ENCODE measurements around the gene RASAL1.

DNA sequence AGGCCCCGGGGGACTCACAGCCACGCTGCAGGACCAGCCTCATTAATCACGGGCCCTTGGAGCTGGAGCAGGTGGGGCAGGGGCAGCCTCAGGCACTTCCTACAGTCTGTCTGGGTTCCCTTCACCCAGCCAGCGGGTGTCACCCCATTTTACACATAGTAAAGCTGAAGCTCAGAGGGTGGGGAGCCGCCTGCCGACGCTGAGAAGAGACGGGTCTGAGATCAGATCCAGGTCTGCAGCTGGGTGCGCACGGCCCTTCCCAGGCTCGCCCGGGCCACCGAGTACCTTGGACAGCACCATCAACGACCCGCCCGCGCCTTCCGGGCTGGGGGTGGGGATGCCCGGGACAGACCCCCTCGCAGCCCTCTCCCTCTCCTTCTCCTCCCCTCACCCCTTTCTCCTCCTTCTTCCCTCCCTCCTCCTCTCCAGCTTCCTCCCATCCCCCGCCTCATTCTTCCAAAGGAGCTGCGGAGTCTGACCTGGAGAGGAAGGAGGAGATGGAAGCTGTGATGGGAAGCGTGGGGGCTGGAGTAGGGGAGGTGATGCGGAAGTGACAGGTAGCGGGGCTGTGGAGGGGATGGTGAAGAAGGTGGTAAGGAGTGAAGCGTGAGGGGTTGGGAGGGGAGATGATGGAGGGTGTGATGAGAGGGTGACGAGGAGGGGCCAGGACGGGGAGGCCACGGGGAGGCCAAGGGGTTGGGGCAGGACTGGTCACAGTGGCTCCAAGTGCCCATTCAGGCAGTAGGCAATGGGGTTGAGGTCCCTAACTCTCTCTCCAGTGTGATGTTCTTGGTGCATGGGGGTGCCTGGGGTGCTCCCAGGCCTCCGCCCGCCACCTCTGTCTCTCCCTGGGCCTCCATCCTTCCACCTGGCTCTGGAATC is 70.2 kb downstream of the RASAL1 start:
- TF ChIP-seq, protein P1, sequence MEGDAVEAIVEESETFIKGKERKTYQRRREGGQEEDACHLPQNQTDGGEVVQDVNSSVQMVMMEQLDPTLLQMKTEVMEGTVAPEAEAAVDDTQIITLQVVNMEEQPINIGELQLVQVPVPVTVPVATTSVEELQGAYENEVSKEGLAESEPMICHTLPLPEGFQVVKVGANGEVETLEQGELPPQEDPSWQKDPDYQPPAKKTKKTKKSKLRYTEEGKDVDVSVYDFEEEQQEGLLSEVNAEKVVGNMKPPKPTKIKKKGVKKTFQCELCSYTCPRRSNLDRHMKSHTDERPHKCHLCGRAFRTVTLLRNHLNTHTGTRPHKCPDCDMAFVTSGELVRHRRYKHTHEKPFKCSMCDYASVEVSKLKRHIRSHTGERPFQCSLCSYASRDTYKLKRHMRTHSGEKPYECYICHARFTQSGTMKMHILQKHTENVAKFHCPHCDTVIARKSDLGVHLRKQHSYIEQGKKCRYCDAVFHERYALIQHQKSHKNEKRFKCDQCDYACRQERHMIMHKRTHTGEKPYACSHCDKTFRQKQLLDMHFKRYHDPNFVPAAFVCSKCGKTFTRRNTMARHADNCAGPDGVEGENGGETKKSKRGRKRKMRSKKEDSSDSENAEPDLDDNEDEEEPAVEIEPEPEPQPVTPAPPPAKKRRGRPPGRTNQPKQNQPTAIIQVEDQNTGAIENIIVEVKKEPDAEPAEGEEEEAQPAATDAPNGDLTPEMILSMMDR (IDR thresholded peaks at IDR 0.05 in 4 of 5, conservative IDR thresholded peaks at IDR 0.05 in 1 of 5), result no peak
- no peak for TF ChIP-seq POLR2A (IDR thresholded peaks at IDR 0.05)
